ENCODE data around the gene LRP11.

DNA sequence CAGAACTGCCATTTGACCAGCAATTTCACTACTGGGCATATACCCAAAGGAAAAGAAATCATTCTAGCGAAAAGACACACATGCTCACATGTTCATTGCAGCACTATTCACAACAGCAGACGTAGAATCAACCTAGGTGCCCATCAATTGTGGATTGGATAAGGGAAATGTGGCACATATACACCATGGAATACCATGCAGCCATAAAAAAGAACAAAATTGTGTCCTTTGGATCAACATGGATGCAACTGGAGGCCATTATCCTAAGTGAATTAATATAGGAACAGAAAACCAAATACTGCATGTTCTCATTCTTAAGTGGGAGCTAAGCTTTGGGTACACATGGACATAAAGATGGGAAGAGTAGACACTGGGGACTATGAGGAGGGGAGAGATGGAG is 17.7 kb upstream of the LRP11 start:
- TF ChIP-seq EZH2phosphoT487 (IDR thresholded peaks at IDR 0.05; ENCODE audit: borderline replicate concordance, low read depth, low read length): no peak
- TF ChIP-seq, protein P1, sequence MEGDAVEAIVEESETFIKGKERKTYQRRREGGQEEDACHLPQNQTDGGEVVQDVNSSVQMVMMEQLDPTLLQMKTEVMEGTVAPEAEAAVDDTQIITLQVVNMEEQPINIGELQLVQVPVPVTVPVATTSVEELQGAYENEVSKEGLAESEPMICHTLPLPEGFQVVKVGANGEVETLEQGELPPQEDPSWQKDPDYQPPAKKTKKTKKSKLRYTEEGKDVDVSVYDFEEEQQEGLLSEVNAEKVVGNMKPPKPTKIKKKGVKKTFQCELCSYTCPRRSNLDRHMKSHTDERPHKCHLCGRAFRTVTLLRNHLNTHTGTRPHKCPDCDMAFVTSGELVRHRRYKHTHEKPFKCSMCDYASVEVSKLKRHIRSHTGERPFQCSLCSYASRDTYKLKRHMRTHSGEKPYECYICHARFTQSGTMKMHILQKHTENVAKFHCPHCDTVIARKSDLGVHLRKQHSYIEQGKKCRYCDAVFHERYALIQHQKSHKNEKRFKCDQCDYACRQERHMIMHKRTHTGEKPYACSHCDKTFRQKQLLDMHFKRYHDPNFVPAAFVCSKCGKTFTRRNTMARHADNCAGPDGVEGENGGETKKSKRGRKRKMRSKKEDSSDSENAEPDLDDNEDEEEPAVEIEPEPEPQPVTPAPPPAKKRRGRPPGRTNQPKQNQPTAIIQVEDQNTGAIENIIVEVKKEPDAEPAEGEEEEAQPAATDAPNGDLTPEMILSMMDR (conservative IDR thresholded peaks at IDR 0.05; ENCODE audit: low read length): no peak

Data from OCI-LY7 (cell line).